Neural cell (in vitro differentiated cells): Measurements from ENCODE around the gene CHST13. TPM values are rescaled to one million over a fixed set of nuclear protein-coding genes. Genes with fewer than 3 reads are reported as not detected.

Source experiments
- H2AFZ ChIP-seq: fragments of 200-600, 300-800 bp; sonication (generic), shearing (Covaris generic); 2 replicates; pipeline ENCODE4 v1.6.0; 2014; ENCODE audit warnings: low read depth, mild to moderate bottlenecking, antibody characterized with exemption, low read length, moderate library complexity
- H3F3A ChIP-seq: fragments of 200-600 bp; shearing (Covaris generic); 2 replicates; pipeline ENCODE4 v1.6.1; 2016; ENCODE audit warnings: mild to moderate bottlenecking, moderate library complexity, mixed read lengths, antibody characterized with exemption, low read length; ENCODE audit not compliant: insufficient read depth, poor library complexity, severe bottlenecking
- H3K27ac ChIP-seq: fragments of 200-600, 300-800 bp; sonication (generic), shearing (Covaris generic); 2 replicates; pipeline ENCODE4 v1.5.1; 2014; ENCODE audit warnings: mild to moderate bottlenecking, low read length, moderate library complexity
- H3K27me3 ChIP-seq: fragments of 300-800, 200-600 bp; sonication (generic), shearing (Covaris generic); 2 replicates; pipeline ENCODE4 v1.6.0; 2014; ENCODE audit warnings: mild to moderate bottlenecking, low read depth, low read length, moderate library complexity; ENCODE audit not compliant: insufficient read depth
- H3K36me3 ChIP-seq: fragments of 300-800, 200-600 bp; sonication (generic), shearing (Covaris generic); 2 replicates; pipeline ENCODE4 v1.5.1; 2014; ENCODE audit warnings: mild to moderate bottlenecking, antibody characterized with exemption, low read length, moderate library complexity; ENCODE audit not compliant: insufficient read depth
- H3K4me2 ChIP-seq: fragments of 300-800, 200-600 bp; sonication (generic), shearing (Covaris generic); 2 replicates; pipeline ENCODE4 v1.6.0; 2014; ENCODE audit warnings: mild to moderate bottlenecking, low read length
- H3K4me3 ChIP-seq: fragments of 300-800, 200-600 bp; sonication (generic), shearing (Covaris generic); 2 replicates; pipeline ENCODE4 v1.5.1; 2014; ENCODE audit warnings: mild to moderate bottlenecking, low read length, moderate library complexity
- H3K79me2 ChIP-seq: fragments of 200-600 bp; shearing (Covaris generic); replicated peaks from 2 replicates; pipeline ENCODE4 v1.6.0; 2014; ENCODE audit warnings: mild to moderate bottlenecking, low read length, moderate library complexity; ENCODE audit not compliant: insufficient read depth
- H3K9ac ChIP-seq: fragments of 300-800, 200-600 bp; sonication (generic), shearing (Covaris generic); 2 replicates; pipeline ENCODE4 v1.6.1; 2016; ENCODE audit warnings: mild to moderate bottlenecking, low read length, mixed read lengths
- H3K9me2 ChIP-seq: fragments of 200-600 bp; shearing (Covaris generic); 2 replicates; pipeline ENCODE4 v1.6.1; 2016; ENCODE audit warnings: mild to moderate bottlenecking, low read length, mixed read lengths; ENCODE audit not compliant: insufficient read depth
- H3K9me3 ChIP-seq: fragments of 200-600, 300-800 bp; sonication (generic), shearing (Covaris generic); 2 replicates; pipeline ENCODE4 v1.6.1; 2016; ENCODE audit warnings: mild to moderate bottlenecking, mixed run types, low read length, moderate library complexity, mixed read lengths
- H4K20me1 ChIP-seq: fragments of 200-600 bp; shearing (Covaris generic); 2 replicates; pipeline ENCODE4 v1.6.1; 2016; ENCODE audit warnings: mild to moderate bottlenecking, mixed run types; ENCODE audit not compliant: insufficient read depth
- CTCF ChIP-seq: fragments of 450-650 bp; IDR thresholded peaks from 2 replicates; pipeline ENCODE4 v1.5.1; 2014; ENCODE audit warnings: antibody characterized with exemption, mild to moderate bottlenecking, moderate library complexity; ENCODE audit not compliant: poor library complexity, severe bottlenecking
- EP300 ChIP-seq: fragments of 450-650 bp; conservative IDR thresholded peaks from 2 replicates; pipeline ENCODE4 v1.6.1; 2014; ENCODE audit warnings: antibody characterized with exemption, mild to moderate bottlenecking, moderate library complexity; ENCODE audit not compliant: poor library complexity, severe bottlenecking
- EZH2 ChIP-seq: fragments of 200-600, 300-800 bp; shearing (Covaris generic), sonication (generic); IDR thresholded peaks from 2 replicates; pipeline ENCODE4 v1.6.1; 2014; ENCODE audit warnings: antibody characterized with exemption, low read length, borderline replicate concordance, mild to moderate bottlenecking; ENCODE audit not compliant: insufficient read depth, poor library complexity, severe bottlenecking
- MXI1 ChIP-seq: fragments of 450-650 bp; conservative IDR thresholded peaks from 2 replicates; pipeline ENCODE4 v1.6.1; 2014; ENCODE audit warnings: antibody characterized with exemption, mild to moderate bottlenecking; ENCODE audit not compliant: poor library complexity, severe bottlenecking
- POLR2AphosphoS5 ChIP-seq: IDR thresholded peaks from 2 replicates; pipeline ENCODE4 v1.6.1; 2012
- RAD21 ChIP-seq: fragments of 450-650 bp; conservative IDR thresholded peaks from 2 replicates; pipeline ENCODE4 v1.6.1; 2014; ENCODE audit warnings: antibody characterized with exemption, mild to moderate bottlenecking, moderate library complexity
- REST ChIP-seq: IDR thresholded peaks from 2 replicates; pipeline ENCODE4 v1.6.1; 2012; ENCODE audit warnings: borderline replicate concordance
- SMC3 ChIP-seq: fragments of 450-650 bp; conservative IDR thresholded peaks from 2 replicates; pipeline ENCODE4 v1.6.1; 2014; ENCODE audit warnings: antibody characterized with exemption, mild to moderate bottlenecking, moderate library complexity; ENCODE audit not compliant: poor library complexity
- TAF1 ChIP-seq: IDR thresholded peaks from 2 replicates; pipeline ENCODE4 v1.6.1; 2012; ENCODE audit warnings: low read depth
- polyA plus RNA-seq: library from polyadenylated mRNA; depleted of rRNA; stranded (reverse); fragments of >200 nt; gene quantifications from 2 replicates; pipeline ENCODE4 v1.2.3, GENCODE V29; 2014

The CHST13 gene
- polyA plus RNA-seq, 1 donor from 2014 or later: not detected

GRCh38 chr3:126546549-126547239 lies 22.7 kb downstream of the CHST13 start:
- TF ChIP-seq EP300 (no peak), EZH2 (no peak), MXI1 (no peak), CTCF (no peak), TAF1 (no peak), REST (no peak), RAD21 (no peak)
- no peaks in the 10 kb centered on the region for H3K27me3 ChIP-seq
- H3K79me2 ChIP-seq: no peaks in the 10 kb centered on the region

GRCh38 chr3:126547721-126548120 lies 23.8 kb downstream of the CHST13 start:
- H3K27ac ChIP-seq: no peak overlapping the region
- H3K9me3 ChIP-seq: no peaks in the 10 kb centered on the region
- no peaks in the 10 kb centered on the region for H4K20me1 ChIP-seq
- no peak overlapping the region for H2AFZ ChIP-seq
- H3F3A ChIP-seq: no peaks in the 10 kb centered on the region
- no peaks in the 10 kb centered on the region for H3K36me3 ChIP-seq
- H3K9ac ChIP-seq: no peak overlapping the region
- TF ChIP-seq EP300 (no peak), EZH2 (no peak), RAD21 (no peak), SMC3 (no peak), MXI1 (no peak), REST (no peak), TAF1 (no peak), CTCF (no peak), POLR2AphosphoS5 (no peak)
- H3K27me3 ChIP-seq: no peaks in the 10 kb centered on the region
- no peaks in the 10 kb centered on the region for H3K79me2 ChIP-seq
- no peak overlapping the region for H3K4me3 ChIP-seq
- H3K4me2 ChIP-seq: no peak overlapping the region
- no peaks in the 10 kb centered on the region for H3K9me2 ChIP-seq

More at GRCh38 chr3:126546549-126547239, 22.7 kb downstream of the CHST13 start:
- no peaks in the 10 kb centered on the region for H3K9me2 ChIP-seq
- H2AFZ ChIP-seq: no peak overlapping the region
- H3F3A ChIP-seq: no peaks in the 10 kb centered on the region
- no peak overlapping the region for H3K4me2 ChIP-seq
- H3K4me3 ChIP-seq: no peak overlapping the region
- H3K27ac ChIP-seq: no peak overlapping the region
- no peak overlapping the region for H3K9ac ChIP-seq
- no peaks in the 10 kb centered on the region for H3K9me3 ChIP-seq
- H4K20me1 ChIP-seq: no peaks in the 10 kb centered on the region
- no peaks in the 10 kb centered on the region for H3K36me3 ChIP-seq
